ENCODE results near the gene PALB2. TPM values are rescaled to one million over a fixed set of nuclear protein-coding genes. Genes with fewer than 3 reads are reported as not detected.

Gene PALB2
- total and polyA plus RNA-seq, 2 of the 13 experiments (the other 11 are each of a cell fraction or from before 2014, with no cell fraction given): 12.1 to 40.9 TPM

DNA sequence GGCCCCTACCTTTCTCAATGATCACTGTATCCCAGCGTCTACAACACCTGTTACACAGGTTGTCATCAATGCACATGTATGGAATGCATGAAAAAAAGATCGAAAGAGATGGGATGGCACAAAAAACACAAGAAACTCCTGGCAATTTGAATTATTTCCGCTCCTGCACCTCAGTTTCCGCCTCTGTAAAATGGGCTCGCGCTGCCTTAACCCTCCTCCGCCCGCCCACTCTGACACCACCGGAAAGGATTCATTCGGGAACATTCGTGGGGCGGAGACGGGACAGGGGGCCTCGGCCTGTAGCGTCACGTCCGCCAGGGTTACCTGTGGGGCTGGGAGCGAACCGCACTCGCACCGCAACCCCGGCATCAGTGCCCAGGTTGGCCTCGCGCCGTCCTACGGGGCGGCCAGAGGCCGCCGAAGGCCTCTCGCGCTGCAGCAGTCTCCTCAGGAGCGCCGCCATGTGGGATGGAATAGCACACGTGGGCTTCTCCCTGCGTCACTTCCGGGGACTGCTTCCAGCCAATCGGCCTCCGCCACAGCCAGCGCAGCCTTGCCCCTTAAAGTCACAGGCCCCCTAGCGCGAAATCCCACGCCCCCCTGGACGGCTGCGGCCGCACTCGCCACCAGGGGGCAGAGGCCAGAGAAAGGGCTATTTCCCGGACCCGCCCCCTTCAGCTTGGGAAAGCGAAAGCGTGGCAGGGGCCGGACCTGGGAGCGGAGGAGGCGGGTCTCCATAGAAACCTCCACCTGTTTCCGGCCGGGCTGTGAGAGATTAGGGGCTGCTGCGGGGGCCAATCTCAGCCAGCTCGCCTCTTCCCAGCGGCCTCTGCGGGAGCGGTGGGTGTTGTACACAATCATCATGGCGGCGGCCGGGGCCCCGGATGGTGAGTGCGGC lies 84.0 kb downstream of the PALB2 start, which contains the start of the genes EARS2 and UBFD1 (continued):
- peak; percentile 100 for TF ChIP-seq HDAC1 (CRISPR knock-in tag; IDR thresholded peaks at IDR 0.05)
- no peak; the same call in 1 of the 2 replicates for TF ChIP-seq GZF1 (CRISPR knock-in tag; IDR thresholded peaks at IDR 0.05)
- TF ChIP-seq, protein P1, sequence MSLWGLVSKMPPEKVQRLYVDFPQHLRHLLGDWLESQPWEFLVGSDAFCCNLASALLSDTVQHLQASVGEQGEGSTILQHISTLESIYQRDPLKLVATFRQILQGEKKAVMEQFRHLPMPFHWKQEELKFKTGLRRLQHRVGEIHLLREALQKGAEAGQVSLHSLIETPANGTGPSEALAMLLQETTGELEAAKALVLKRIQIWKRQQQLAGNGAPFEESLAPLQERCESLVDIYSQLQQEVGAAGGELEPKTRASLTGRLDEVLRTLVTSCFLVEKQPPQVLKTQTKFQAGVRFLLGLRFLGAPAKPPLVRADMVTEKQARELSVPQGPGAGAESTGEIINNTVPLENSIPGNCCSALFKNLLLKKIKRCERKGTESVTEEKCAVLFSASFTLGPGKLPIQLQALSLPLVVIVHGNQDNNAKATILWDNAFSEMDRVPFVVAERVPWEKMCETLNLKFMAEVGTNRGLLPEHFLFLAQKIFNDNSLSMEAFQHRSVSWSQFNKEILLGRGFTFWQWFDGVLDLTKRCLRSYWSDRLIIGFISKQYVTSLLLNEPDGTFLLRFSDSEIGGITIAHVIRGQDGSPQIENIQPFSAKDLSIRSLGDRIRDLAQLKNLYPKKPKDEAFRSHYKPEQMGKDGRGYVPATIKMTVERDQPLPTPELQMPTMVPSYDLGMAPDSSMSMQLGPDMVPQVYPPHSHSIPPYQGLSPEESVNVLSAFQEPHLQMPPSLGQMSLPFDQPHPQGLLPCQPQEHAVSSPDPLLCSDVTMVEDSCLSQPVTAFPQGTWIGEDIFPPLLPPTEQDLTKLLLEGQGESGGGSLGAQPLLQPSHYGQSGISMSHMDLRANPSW (CRISPR knock-in tag; IDR thresholded peaks at IDR 0.05; ENCODE audit: borderline replicate concordance): peak; percentile 100
- TF ChIP-seq RARA (CRISPR knock-in tag; IDR thresholded peaks at IDR 0.05): peak; percentile 63; the same call in 1 of the 2 replicates
- no peak; the same call in 1 of the 2 replicates for TF ChIP-seq SETDB1 (CRISPR knock-in tag; IDR thresholded peaks at IDR 0.05; ENCODE audit: borderline replicate concordance)
- peak; percentile 97 for TF ChIP-seq NR2C2 (CRISPR knock-in tag; IDR thresholded peaks at IDR 0.05; ENCODE audit: borderline replicate concordance)
- peak; percentile 98 for TF ChIP-seq NFKB2 (CRISPR knock-in tag; IDR thresholded peaks at IDR 0.05; ENCODE audit: borderline replicate concordance)
- peak; percentile 90 for TF ChIP-seq U2AF1 (optimal IDR thresholded peaks at IDR 0.05; ENCODE audit: low read depth, low read length)
- no peak for TF ChIP-seq HNRNPH1 (optimal IDR thresholded peaks at IDR 0.05; ENCODE audit: low read depth, low read length)
- TF ChIP-seq DNMT1 (CRISPR knock-in tag; IDR thresholded peaks at IDR 0.05): no peak; the same call in 1 of the 2 replicates
- TF ChIP-seq RXRA (CRISPR knock-in tag; IDR thresholded peaks at IDR 0.05): peak; percentile 69; the same call in 1 of the 2 replicates
- peak; percentile 100 for TF ChIP-seq XRCC5 (optimal IDR thresholded peaks at IDR 0.05; ENCODE audit: low read length)
- TF ChIP-seq, protein P2, sequence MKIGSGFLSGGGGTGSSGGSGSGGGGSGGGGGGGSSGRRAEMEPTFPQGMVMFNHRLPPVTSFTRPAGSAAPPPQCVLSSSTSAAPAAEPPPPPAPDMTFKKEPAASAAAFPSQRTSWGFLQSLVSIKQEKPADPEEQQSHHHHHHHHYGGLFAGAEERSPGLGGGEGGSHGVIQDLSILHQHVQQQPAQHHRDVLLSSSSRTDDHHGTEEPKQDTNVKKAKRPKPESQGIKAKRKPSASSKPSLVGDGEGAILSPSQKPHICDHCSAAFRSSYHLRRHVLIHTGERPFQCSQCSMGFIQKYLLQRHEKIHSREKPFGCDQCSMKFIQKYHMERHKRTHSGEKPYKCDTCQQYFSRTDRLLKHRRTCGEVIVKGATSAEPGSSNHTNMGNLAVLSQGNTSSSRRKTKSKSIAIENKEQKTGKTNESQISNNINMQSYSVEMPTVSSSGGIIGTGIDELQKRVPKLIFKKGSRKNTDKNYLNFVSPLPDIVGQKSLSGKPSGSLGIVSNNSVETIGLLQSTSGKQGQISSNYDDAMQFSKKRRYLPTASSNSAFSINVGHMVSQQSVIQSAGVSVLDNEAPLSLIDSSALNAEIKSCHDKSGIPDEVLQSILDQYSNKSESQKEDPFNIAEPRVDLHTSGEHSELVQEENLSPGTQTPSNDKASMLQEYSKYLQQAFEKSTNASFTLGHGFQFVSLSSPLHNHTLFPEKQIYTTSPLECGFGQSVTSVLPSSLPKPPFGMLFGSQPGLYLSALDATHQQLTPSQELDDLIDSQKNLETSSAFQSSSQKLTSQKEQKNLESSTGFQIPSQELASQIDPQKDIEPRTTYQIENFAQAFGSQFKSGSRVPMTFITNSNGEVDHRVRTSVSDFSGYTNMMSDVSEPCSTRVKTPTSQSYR (CRISPR knock-in tag; IDR thresholded peaks at IDR 0.05; ENCODE audit: borderline replicate concordance): peak; percentile 50; the same call in 1 of the 2 replicates
- peak; percentile 91; the same call in 1 of the 2 replicates for TF ChIP-seq ZNF766 (CRISPR knock-in tag; IDR thresholded peaks at IDR 0.05; ENCODE audit: borderline replicate concordance)
- TF ChIP-seq ISX (CRISPR knock-in tag; conservative IDR thresholded peaks at IDR 0.05): peak; percentile 94; the same call in 1 of the 2 replicates
- no peak for TF ChIP-seq ATAD3A (CRISPR knock-in tag; IDR thresholded peaks at IDR 0.05)
- peak; percentile 86 for TF ChIP-seq SKI (IDR thresholded peaks at IDR 0.05; ENCODE audit: partially characterized antibody)
- peak; percentile 71 for TF ChIP-seq TBL1XR1 (IDR thresholded peaks at IDR 0.05; ENCODE audit: borderline replicate concordance, low read length, partially characterized antibody)
- peak; percentile 92; the same call in 1 of the 2 replicates for TF ChIP-seq ZNF709 (CRISPR knock-in tag; IDR thresholded peaks at IDR 0.05)
- TF ChIP-seq ZNF260 (CRISPR knock-in tag; IDR thresholded peaks at IDR 0.05; ENCODE audit: borderline replicate concordance, low read depth): 0 out of 2 replicates have a peak, but pooled peaks have one; percentile 85
- peak; percentile 76 for TF ChIP-seq AGO2 (optimal IDR thresholded peaks at IDR 0.05; ENCODE audit: low read depth, low read length)
- TF ChIP-seq, protein P3, sequence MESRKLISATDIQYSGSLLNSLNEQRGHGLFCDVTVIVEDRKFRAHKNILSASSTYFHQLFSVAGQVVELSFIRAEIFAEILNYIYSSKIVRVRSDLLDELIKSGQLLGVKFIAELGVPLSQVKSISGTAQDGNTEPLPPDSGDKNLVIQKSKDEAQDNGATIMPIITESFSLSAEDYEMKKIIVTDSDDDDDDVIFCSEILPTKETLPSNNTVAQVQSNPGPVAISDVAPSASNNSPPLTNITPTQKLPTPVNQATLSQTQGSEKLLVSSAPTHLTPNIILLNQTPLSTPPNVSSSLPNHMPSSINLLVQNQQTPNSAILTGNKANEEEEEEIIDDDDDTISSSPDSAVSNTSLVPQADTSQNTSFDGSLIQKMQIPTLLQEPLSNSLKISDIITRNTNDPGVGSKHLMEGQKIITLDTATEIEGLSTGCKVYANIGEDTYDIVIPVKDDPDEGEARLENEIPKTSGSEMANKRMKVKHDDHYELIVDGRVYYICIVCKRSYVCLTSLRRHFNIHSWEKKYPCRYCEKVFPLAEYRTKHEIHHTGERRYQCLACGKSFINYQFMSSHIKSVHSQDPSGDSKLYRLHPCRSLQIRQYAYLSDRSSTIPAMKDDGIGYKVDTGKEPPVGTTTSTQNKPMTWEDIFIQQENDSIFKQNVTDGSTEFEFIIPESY (CRISPR knock-in tag; IDR thresholded peaks at IDR 0.05): peak; percentile 92

All from HepG2 (cell line).